WI38 (cell line): ENCODE data around the gene CIAO2A.
"Not testable (repeated sequence)": the region's sequence is repeated elsewhere in the genome, so short reads cannot be mapped to it uniquely, and the experiment has no call there.

Experiments
- H3K4me3 ChIP-seq: 2 replicates; pipeline ENCODE4 v1.5.1; 2011; ENCODE audit warnings: low read depth, mild to moderate bottlenecking, control low read depth, low read length
- CTCF ChIP-seq: IDR thresholded peaks from 2 replicates; pipeline ENCODE4 v1.5.1; 2012; ENCODE audit warnings: low read depth, mild to moderate bottlenecking, control low read depth, low read length

CIAO2A gene

GRCh38 chr15:64122936-64123351 lies 29.3 kb upstream of the CIAO2A start:
- no peak overlapping the region for H3K4me3 ChIP-seq
- no peak for TF ChIP-seq CTCF

GRCh38 chr15:64122444-64122843 lies 28.8 kb upstream of the CIAO2A start:
- no peak for TF ChIP-seq CTCF
- no peak overlapping the region for H3K4me3 ChIP-seq

DNA sequence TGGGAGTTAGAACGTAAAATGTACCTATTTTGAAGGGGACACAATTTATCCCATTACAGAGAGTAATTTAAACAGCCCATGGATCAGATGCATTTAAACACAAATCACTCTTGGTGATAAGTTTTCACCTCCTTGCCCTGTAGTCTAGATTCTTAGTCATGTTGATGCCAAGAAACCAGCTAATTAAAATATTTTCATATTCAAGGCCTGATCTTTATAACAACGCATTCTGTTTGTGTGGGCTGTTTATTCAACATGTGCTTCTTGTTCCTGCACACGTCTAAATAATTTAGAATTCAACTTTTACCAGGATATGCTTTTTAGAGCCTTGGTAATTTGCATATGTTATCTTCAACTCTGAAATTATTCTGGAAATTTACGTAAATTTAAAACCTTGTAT lies 28.0 kb upstream of the CIAO2A start:
- no peak overlapping the region for H3K4me3 ChIP-seq
- TF ChIP-seq CTCF, result no peak

DNA sequence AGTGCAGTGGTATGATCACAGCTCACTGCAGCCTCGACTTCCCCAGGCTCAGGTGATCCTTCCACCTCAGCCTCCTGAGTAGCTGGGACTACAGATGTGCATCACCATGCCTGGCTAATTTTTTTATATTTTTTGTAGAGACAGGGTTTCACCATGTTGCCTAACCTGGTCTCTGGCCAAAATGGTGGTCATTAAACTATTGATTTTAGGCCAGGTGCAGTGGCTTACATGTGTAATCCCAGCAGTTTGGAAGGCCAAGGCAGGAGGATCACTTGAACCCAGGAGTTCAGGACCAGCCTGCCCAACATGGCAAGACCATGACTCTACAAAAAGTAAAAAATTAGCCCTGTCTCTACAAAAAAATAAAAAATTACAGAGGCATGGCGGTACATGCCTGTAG lies 26.7 kb upstream of the CIAO2A start:
- not testable (repeated sequence) for H3K4me3 ChIP-seq

- TF ChIP-seq CTCF, result no peak
- no peak overlapping the region for H3K4me3 ChIP-seq
These were observed 24.3 kb upstream of the CIAO2A start for GRCh38 chr15:64117759-64118487.

- TF ChIP-seq CTCF, result no peak
- H3K4me3 ChIP-seq, result no peak overlapping the region
These were observed 19.3 kb upstream of the CIAO2A start for GRCh38 chr15:64112904-64113303.

GRCh38 chr15:64112073-64112772 lies 18.6 kb upstream of the CIAO2A start:
- no peak overlapping the region for H3K4me3 ChIP-seq
- no peak for TF ChIP-seq CTCF

- TF ChIP-seq CTCF, result no peak
- H3K4me3 ChIP-seq, result no peak overlapping the region
These were observed 18.0 kb upstream of the CIAO2A start for GRCh38 chr15:64111679-64112050.
